ENCODE results near the gene ARMS2.

The ARMS2 gene

DNA sequence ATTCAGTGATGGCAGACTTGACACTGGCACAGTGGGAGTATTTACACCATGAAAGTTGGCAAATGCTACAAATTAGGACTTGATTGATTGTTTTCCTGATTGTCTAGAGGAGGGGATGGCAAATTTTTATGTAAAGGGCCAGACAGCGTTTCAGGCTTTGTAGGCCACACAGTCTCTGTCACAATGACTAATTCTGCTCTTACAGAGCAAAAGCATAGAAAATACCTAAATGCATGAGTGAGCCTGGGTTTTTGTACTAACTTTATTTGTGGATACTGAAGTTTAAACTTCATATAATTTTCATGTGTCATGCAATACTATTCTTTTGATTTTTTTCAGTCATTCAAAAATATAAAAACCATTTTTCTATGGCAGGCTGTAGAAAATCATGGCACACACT is 9.0 kb upstream of the ARMS2 start:
- Histone ChIP-seq H3K4me2 (ENCODE audit: insufficient read depth, low read length) (no peak overlapping the region), H3K9me3 (ENCODE audit: insufficient read depth, low read length, severe bottlenecking) (no peaks in the 10 kb centered on the region), H3K36me3 (ENCODE audit: insufficient read depth, low read length) (no peaks in the 10 kb centered on the region), H3K4me3 (ENCODE audit: low read depth in 1 of 2, low read length in 2 of 2) (no peak overlapping the region), H3K4me1 (ENCODE audit: insufficient read depth, low read length) (no peaks in the 10 kb centered on the region), H2AFZ (ENCODE audit: low read depth, low read length) (no peak overlapping the region), H3K9ac (ENCODE audit: low read depth, low read length) (no peak overlapping the region), H4K20me1 (ENCODE audit: insufficient read depth, low read length) (no peaks in the 10 kb centered on the region), H3K79me2 (ENCODE audit: insufficient read depth, low read length) (no peaks in the 10 kb centered on the region), H3K27ac (ENCODE audit: low read length) (no peak overlapping the region), H3K27me3 (ENCODE audit: insufficient read depth, low read length, poor library complexity) (no peaks in the 10 kb centered on the region)
- TF ChIP-seq EZH2 (IDR thresholded peaks at IDR 0.05; ENCODE audit: borderline replicate concordance, low read depth, low read length, severe bottlenecking) (no peak), CTCF (IDR thresholded peaks at IDR 0.05; ENCODE audit: borderline replicate concordance, extremely low read depth, low read length, poor library complexity, severe bottlenecking) (no peak)
- ATAC-seq (ENCODE audit: insufficient read depth, low read depth) (no peak), DNase-seq (no peak)

DNA sequence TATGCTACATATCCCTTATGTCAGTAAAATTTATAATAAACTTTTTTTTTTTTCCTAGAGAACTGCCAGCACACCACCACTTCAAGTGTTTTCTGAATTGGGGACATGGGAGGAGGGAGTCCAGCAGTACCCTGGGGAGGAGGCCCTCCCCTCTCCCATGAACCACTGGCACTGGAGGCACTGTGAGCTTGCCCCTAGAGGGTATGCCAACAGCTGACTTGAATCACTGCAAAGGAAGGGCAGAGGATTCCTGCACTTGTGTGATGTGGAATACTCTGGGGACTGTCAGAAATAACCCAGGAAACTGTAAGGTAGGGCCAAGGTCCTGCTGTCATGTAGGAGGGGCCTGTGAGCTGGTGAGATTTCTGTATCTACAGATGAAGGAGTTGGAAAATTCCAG is 8.5 kb upstream of the ARMS2 start:
- H2AFZ ChIP-seq (ENCODE audit: low read depth, low read length) = no peak overlapping the region
- H3K36me3 ChIP-seq (ENCODE audit: insufficient read depth, low read length) = no peaks in the 10 kb centered on the region
- no peak overlapping the region for H3K9ac ChIP-seq (ENCODE audit: low read depth, low read length)
- no peaks in the 10 kb centered on the region for H4K20me1 ChIP-seq (ENCODE audit: insufficient read depth, low read length)
- H3K27ac ChIP-seq (ENCODE audit: low read length) = no peak overlapping the region
- TF ChIP-seq EZH2 (IDR thresholded peaks at IDR 0.05; ENCODE audit: borderline replicate concordance, low read depth, low read length, severe bottlenecking) (no peak), CTCF (IDR thresholded peaks at IDR 0.05; ENCODE audit: borderline replicate concordance, extremely low read depth, low read length, poor library complexity, severe bottlenecking) (no peak)
- no peak for DNase-seq
- no peaks in the 10 kb centered on the region for H3K9me3 ChIP-seq (ENCODE audit: insufficient read depth, low read length, severe bottlenecking)
- H3K27me3 ChIP-seq (ENCODE audit: insufficient read depth, low read length, poor library complexity) = no peaks in the 10 kb centered on the region
- H3K4me3 ChIP-seq (ENCODE audit: low read depth in 1 of 2, low read length in 2 of 2) = no peak overlapping the region
- H3K79me2 ChIP-seq (ENCODE audit: insufficient read depth, low read length) = no peaks in the 10 kb centered on the region
- no peak for ATAC-seq (ENCODE audit: insufficient read depth, low read depth)
- H3K4me2 ChIP-seq (ENCODE audit: insufficient read depth, low read length) = no peak overlapping the region
- H3K4me1 ChIP-seq (ENCODE audit: insufficient read depth, low read length) = no peaks in the 10 kb centered on the region

GRCh38 chr10:122446668-122447423 is 7.6 kb upstream of the ARMS2 start:
- no peak overlapping the region for H3K27ac ChIP-seq (ENCODE audit: low read length)
- no peak overlapping the region for H3K4me2 ChIP-seq (ENCODE audit: insufficient read depth, low read length)
- no peak overlapping the region for H3K4me3 ChIP-seq (ENCODE audit: low read depth in 1 of 2, low read length in 2 of 2)
- ATAC-seq (ENCODE audit: insufficient read depth, low read depth) (no peak), DNase-seq (no peak)
- no peaks in the 10 kb centered on the region for H3K9me3 ChIP-seq (ENCODE audit: insufficient read depth, low read length, severe bottlenecking)
- no peak overlapping the region for H3K9ac ChIP-seq (ENCODE audit: low read depth, low read length)
- H2AFZ ChIP-seq (ENCODE audit: low read depth, low read length) = no peak overlapping the region
- H3K4me1 ChIP-seq (ENCODE audit: insufficient read depth, low read length) = no peaks in the 10 kb centered on the region
- H4K20me1 ChIP-seq (ENCODE audit: insufficient read depth, low read length) = no peaks in the 10 kb centered on the region
- no peaks in the 10 kb centered on the region for H3K36me3 ChIP-seq (ENCODE audit: insufficient read depth, low read length)
- TF ChIP-seq CTCF (IDR thresholded peaks at IDR 0.05; ENCODE audit: borderline replicate concordance, extremely low read depth, low read length, poor library complexity, severe bottlenecking) = no peak
- TF ChIP-seq EZH2 (IDR thresholded peaks at IDR 0.05; ENCODE audit: borderline replicate concordance, low read depth, low read length, severe bottlenecking) = no peak
- H3K27me3 ChIP-seq (ENCODE audit: insufficient read depth, low read length, poor library complexity) = no peaks in the 10 kb centered on the region
- no peaks in the 10 kb centered on the region for H3K79me2 ChIP-seq (ENCODE audit: insufficient read depth, low read length)
